GF-D8 (cell line): ENCODE measurements around the gene FAS.

ENCODE experiments used
- DNase-seq: peaks from one replicate; lab custom pipeline; 2025; lab: John Stamatoyannopoulos, UW

FAS gene

GRCh38 chr10:89035461-89035860 is 44.9 kb downstream of the FAS start:
- DNase-seq: no peak

- no peak for DNase-seq
Observed at GRCh38 chr10:89037096-89037495, 46.5 kb downstream of the FAS start.

GRCh38 chr10:89042562-89042961 is 52.0 kb downstream of the FAS start:
- DNase-seq: no peak

- no peak for DNase-seq
Observed at GRCh38 chr10:89043052-89043451, 52.5 kb downstream of the FAS start.

- no peak for DNase-seq
Observed at GRCh38 chr10:89047397-89047796, 56.8 kb downstream of the FAS start.

GRCh38 chr10:89051593-89051992 is 61.0 kb downstream of the FAS start:
- no peak for DNase-seq

- no peak for DNase-seq
Observed at GRCh38 chr10:89053555-89053954, 63.0 kb downstream of the FAS start.

- DNase-seq: no peak
Observed at GRCh38 chr10:89055159-89055558, 64.6 kb downstream of the FAS start.

- no peak for DNase-seq
Observed at GRCh38 chr10:89062861-89063260, 72.3 kb downstream of the FAS start.

- DNase-seq: no peak
Observed at GRCh38 chr10:89063465-89063864, 72.9 kb downstream of the FAS start.

GRCh38 chr10:89064748-89065147 is 74.2 kb downstream of the FAS start:
- no peak for DNase-seq
